ENCODE results near the gene CCDC192. TPM values are rescaled to one million over a fixed set of nuclear protein-coding genes. Genes with fewer than 3 reads are reported as not detected.

The CCDC192 gene
- total and polyA plus RNA-seq, 2 experiments from 2014 or later: 0.40 TPM; not detected in 1

GRCh38 chr5:127920936-127921335 lies 217.7 kb downstream of the CCDC192 start (continued):
- TF ChIP-seq, protein P1, sequence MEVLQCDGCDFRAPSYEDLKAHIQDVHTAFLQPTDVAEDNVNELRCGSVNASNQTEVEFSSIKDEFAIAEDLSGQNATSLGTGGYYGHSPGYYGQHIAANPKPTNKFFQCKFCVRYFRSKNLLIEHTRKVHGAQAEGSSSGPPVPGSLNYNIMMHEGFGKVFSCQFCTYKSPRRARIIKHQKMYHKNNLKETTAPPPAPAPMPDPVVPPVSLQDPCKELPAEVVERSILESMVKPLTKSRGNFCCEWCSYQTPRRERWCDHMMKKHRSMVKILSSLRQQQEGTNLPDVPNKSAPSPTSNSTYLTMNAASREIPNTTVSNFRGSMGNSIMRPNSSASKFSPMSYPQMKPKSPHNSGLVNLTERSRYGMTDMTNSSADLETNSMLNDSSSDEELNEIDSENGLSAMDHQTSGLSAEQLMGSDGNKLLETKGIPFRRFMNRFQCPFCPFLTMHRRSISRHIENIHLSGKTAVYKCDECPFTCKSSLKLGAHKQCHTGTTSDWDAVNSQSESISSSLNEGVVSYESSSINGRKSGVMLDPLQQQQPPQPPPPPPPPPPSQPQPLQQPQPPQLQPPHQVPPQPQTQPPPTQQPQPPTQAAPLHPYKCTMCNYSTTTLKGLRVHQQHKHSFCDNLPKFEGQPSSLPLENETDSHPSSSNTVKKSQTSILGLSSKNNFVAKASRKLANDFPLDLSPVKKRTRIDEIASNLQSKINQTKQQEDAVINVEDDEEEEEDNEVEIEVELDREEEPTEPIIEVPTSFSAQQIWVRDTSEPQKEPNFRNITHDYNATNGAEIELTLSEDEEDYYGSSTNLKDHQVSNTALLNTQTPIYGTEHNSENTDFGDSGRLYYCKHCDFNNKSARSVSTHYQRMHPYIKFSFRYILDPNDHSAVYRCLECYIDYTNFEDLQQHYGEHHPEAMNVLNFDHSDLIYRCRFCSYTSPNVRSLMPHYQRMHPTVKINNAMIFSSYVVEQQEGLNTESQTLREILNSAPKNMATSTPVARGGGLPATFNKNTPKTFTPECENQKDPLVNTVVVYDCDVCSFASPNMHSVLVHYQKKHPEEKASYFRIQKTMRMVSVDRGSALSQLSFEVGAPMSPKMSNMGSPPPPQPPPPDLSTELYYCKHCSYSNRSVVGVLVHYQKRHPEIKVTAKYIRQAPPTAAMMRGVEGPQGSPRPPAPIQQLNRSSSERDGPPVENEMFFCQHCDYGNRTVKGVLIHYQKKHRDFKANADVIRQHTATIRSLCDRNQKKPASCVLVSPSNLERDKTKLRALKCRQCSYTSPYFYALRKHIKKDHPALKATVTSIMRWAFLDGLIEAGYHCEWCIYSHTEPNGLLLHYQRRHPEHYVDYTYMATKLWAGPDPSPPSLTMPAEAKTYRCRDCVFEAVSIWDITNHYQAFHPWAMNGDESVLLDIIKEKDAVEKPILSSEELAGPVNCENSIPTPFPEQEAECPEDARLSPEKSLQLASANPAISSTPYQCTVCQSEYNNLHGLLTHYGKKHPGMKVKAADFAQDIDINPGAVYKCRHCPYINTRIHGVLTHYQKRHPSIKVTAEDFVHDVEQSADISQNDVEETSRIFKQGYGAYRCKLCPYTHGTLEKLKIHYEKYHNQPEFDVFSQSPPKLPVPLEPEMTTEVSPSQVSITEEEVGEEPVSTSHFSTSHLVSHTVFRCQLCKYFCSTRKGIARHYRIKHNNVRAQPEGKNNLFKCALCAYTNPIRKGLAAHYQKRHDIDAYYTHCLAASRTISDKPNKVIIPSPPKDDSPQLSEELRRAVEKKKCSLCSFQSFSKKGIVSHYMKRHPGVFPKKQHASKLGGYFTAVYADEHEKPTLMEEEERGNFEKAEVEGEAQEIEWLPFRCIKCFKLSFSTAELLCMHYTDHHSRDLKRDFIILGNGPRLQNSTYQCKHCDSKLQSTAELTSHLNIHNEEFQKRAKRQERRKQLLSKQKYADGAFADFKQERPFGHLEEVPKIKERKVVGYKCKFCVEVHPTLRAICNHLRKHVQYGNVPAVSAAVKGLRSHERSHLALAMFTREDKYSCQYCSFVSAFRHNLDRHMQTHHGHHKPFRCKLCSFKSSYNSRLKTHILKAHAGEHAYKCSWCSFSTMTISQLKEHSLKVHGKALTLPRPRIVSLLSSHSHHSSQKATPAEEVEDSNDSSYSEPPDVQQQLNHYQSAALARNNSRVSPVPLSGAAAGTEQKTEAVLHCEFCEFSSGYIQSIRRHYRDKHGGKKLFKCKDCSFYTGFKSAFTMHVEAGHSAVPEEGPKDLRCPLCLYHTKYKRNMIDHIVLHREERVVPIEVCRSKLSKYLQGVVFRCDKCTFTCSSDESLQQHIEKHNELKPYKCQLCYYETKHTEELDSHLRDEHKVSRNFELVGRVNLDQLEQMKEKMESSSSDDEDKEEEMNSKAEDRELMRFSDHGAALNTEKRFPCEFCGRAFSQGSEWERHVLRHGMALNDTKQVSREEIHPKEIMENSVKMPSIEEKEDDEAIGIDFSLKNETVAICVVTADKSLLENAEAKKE (CRISPR knock-in tag; IDR thresholded peaks at IDR 0.05): no peak
- TF ChIP-seq EZH2phosphoT487 (IDR thresholded peaks at IDR 0.05; ENCODE audit: unreplicated experiment): no peak
- no peak for TF ChIP-seq ZNF114 (CRISPR knock-in tag; IDR thresholded peaks at IDR 0.05)

GRCh38 chr5:127922603-127923002 lies 219.4 kb downstream of the CCDC192 start:
- DNase-seq (ENCODE audit: low spot score): no peak
- no peak for TF ChIP-seq NANOG (IDR thresholded peaks at IDR 0.05; ENCODE audit: borderline replicate concordance)
- no peak for TF ChIP-seq ZNF114 (CRISPR knock-in tag; IDR thresholded peaks at IDR 0.05)
- TF ChIP-seq, protein P1 (CRISPR knock-in tag; IDR thresholded peaks at IDR 0.05): no peak
- TF ChIP-seq STAT1 (IDR thresholded peaks at IDR 0.05; ENCODE audit: unreplicated experiment): no peak
- no peak for TF ChIP-seq POLR2AphosphoS5 (IDR thresholded peaks at IDR 0.05; ENCODE audit: low read depth)
- TF ChIP-seq EZH2 (IDR thresholded peaks at IDR 0.05; ENCODE audit: low read depth, unreplicated experiment): no peak
- no peak for ATAC-seq

More at GRCh38 chr5:127922603-127923002, 219.4 kb downstream of the CCDC192 start:
- H3K36me3 Mint-ChIP-seq (ENCODE audit: low read depth): no peaks in the 10 kb centered on the region
- H3K36me3 ChIP-seq (ENCODE audit: insufficient read depth): no peaks in the 10 kb centered on the region
- H3K4me1 Mint-ChIP-seq: no peaks in the 10 kb centered on the region; the same call in 2 of the 3 replicates
- H3K4me3 Mint-ChIP-seq: no peak overlapping the region
- H3K27ac ChIP-seq (ENCODE audit: low read depth): no peak overlapping the region
- no peaks in the 10 kb centered on the region for H3K79me2 ChIP-seq (replicated peaks; ENCODE audit: insufficient read depth)
- H3K9me2 ChIP-seq (ENCODE audit: insufficient read depth): no peaks in the 10 kb centered on the region
- no peak overlapping the region for H2AFZ ChIP-seq
- no peaks in the 10 kb centered on the region for H3K4me1 ChIP-seq (ENCODE audit: insufficient read depth)
- no peaks in the 10 kb centered on the region for H3K9me3 Mint-ChIP-seq
- H3K4me2 ChIP-seq: no peak overlapping the region
- H3K27me3 Mint-ChIP-seq (ENCODE audit: insufficient read depth, low read depth, poor library complexity): peaks cover 2% of the 10 kb centered on the region
- no peaks in the 10 kb centered on the region for H3F3A ChIP-seq (replicated peaks; ENCODE audit: low read depth)
- no peaks in the 10 kb centered on the region for H4K20me1 ChIP-seq (replicated peaks; ENCODE audit: insufficient read depth)
- no peak overlapping the region for H3K27ac Mint-ChIP-seq
- no peaks in the 10 kb centered on the region for H3K27me3 ChIP-seq (ENCODE audit: insufficient read depth)
- no peak overlapping the region for H3K4me3 ChIP-seq
